Erythroblast (primary cell): ENCODE data around the gene IFT122.

Experiments
- DNase-seq, 2 experiments: peaks; one replicate each; lab custom pipeline; 2025; lab: John Stamatoyannopoulos, UW
- GATA1 ChIP-seq: IDR thresholded peaks from 2 replicates; pipeline ENCODE4 v1.6.1; 2011; ENCODE audit warnings: low read depth, mild to moderate bottlenecking, control low read depth, low read length, moderate library complexity
- POLR2A ChIP-seq: IDR thresholded peaks from 2 replicates; pipeline ENCODE4 v1.6.1; 2011; ENCODE audit warnings: mild to moderate bottlenecking, low read length

Gene IFT122

DNA sequence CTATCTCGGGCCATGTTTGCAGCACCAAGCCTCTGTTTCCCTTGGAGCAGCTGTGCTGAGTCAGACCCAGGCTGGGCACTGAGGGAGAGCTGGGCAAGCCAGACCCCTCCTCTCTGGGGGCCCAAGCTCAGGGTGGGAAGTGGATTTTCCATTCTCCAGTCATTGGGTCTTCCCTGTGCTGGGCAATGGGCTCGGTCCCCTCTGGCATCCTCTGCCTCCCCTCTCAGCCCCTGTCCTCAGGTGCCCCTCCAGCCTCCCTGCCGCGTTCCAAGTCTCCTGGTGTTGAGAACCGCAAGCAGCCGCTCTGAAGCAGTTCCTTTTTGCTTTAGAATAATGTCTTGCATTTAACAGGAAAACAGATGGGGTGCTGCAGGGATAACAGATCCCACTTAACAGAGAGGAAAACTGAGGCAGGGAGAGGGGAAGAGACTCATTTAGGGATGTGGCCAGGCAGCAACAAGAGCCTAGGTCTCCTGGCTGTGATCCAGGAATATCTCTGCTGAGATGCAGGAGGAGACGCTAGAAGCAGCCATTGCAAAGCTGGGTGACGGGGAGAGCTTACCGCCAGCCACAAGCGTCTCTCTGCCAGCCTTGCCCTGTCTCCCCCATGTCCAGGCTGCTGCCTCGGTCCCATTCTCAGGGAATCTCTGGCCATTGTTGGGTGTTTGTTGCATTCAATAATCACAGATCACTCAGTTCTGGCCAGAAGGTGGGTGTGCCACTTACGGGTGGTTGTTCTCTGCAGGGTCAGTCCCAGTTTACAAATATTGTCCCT, 89.6 kb downstream of the IFT122 start:
- no peak for DNase-seq
- TF ChIP-seq GATA1 (no peak), POLR2A (no peak)

DNA sequence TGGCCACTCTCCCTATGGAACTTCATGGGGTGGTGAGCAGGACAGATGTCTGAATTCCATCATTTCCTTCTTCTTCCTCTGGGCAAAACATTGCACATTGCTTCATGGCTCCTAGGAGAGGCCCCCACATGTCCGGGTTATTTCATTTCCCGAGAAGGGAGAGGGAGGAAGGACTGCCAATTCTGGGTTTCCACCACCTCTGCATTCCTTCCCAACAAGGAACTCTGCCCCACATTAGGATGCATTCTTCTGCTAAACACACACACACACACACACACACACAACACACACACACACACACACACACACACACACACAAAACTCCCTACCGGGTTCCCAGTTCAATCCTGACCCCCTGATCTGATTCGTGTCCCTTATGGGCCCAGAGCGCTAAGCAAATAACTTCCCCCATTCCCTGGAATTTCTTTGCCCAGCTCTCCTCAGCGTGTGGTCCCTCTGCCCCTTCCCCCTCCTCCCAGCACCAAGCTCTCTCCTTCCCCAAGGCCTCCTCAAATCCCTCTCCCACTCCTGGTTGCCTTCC, 90.3 kb downstream of the IFT122 start:
- DNase-seq = no peak
- TF ChIP-seq GATA1 (no peak), POLR2A (no peak)

DNA sequence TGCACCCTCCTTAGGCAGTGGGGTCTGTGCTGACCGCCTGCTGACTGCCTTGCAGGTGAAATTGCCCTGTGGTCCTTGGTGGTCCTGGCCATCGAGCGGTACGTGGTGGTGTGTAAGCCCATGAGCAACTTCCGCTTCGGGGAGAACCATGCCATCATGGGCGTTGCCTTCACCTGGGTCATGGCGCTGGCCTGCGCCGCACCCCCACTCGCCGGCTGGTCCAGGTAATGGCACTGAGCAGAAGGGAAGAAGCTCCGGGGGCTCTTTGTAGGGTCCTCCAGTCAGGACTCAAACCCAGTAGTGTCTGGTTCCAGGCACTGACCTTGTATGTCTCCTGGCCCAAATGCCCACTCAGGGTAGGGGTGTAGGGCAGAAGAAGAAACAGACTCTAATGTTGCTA, 90.8 kb downstream of the IFT122 start:
- no peak for DNase-seq
- no peak for TF ChIP-seq POLR2A
- no peak for TF ChIP-seq GATA1

DNA sequence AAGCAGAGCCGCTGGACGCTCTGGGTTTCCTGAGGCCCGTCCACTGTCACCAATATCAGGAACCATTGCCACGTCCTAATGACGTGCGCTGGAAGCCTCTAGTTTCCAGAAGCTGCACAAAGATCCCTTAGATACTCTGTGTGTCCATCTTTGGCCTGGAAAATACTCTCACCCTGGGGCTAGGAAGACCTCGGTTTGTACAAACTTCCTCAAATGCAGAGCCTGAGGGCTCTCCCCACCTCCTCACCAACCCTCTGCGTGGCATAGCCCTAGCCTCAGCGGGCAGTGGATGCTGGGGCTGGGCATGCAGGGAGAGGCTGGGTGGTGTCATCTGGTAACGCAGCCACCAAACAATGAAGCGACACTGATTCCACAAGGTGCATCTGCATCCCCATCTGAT, 91.7 kb downstream of the IFT122 start:
- TF ChIP-seq GATA1 (no peak), POLR2A (no peak)
- DNase-seq = no peak

DNA sequence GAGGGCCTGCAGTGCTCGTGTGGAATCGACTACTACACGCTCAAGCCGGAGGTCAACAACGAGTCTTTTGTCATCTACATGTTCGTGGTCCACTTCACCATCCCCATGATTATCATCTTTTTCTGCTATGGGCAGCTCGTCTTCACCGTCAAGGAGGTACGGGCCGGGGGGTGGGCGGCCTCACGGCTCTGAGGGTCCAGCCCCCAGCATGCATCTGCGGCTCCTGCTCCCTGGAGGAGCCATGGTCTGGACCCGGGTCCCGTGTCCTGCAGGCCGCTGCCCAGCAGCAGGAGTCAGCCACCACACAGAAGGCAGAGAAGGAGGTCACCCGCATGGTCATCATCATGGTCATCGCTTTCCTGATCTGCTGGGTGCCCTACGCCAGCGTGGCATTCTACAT, 92.2 kb downstream of the IFT122 start:
- no peak for TF ChIP-seq POLR2A
- no peak for TF ChIP-seq GATA1
- DNase-seq = no peak

DNA sequence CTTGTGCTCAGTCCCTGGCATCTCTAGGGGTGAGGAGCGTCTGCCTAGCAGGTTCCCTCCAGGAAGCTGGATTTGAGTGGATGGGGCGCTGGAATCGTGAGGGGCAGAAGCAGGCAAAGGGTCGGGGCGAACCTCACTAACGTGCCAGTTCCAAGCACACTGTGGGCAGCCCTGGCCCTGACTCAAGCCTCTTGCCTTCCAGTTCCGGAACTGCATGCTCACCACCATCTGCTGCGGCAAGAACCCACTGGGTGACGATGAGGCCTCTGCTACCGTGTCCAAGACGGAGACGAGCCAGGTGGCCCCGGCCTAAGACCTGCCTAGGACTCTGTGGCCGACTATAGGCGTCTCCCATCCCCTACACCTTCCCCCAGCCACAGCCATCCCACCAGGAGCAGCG, 93.4 kb downstream of the IFT122 start:
- no peak for DNase-seq
- no peak for TF ChIP-seq GATA1
- no peak for TF ChIP-seq POLR2A

DNA sequence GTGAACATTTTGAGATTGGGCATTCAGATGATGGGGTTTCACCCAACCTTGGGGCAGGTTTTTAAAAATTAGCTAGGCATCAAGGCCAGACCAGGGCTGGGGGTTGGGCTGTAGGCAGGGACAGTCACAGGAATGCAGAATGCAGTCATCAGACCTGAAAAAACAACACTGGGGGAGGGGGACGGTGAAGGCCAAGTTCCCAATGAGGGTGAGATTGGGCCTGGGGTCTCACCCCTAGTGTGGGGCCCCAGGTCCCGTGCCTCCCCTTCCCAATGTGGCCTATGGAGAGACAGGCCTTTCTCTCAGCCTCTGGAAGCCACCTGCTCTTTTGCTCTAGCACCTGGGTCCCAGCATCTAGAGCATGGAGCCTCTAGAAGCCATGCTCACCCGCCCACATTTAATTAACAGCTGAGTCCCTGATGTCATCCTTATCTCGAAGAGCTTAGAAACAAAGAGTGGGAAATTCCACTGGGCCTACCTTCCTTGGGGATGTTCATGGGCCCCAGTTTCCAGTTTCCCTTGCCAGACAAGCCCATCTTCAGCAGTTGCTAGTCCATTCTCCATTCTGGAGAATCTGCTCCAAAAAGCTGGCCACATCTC, 94.5 kb downstream of the IFT122 start:
- no peak for DNase-seq
- TF ChIP-seq GATA1 (no peak), POLR2A (no peak)

DNA sequence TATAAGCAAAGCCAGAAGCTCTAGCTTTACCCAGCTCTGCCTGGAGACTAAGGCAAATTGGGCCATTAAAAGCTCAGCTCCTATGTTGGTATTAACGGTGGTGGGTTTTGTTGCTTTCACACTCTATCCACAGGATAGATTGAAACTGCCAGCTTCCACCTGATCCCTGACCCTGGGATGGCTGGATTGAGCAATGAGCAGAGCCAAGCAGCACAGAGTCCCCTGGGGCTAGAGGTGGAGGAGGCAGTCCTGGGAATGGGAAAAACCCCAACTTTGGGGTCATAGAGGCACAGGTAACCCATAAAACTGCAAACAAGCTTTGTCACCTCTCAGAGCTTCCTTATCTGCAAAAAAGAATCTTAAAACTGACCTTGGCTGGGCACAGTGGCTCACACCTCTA, 95.1 kb downstream of the IFT122 start:
- TF ChIP-seq GATA1 (no peak), POLR2A (no peak)
- DNase-seq = no peak

DNA sequence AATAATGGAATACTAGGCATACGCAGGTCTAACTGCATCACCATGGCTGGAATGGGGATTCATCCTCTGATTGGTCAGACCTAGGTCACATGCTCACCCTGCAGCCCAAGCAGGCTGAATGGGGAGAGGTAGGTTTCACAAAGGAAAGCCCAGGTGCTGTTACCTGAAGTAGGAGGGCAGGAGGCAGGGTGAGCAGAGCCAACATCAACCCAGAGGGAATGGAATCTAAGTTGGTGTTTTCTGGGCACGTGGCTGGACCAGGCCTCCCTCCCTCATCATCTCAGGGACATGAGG, 96.3 kb downstream of the IFT122 start:
- no peak for DNase-seq
- TF ChIP-seq POLR2A = no peak
- no peak for TF ChIP-seq GATA1

DNA sequence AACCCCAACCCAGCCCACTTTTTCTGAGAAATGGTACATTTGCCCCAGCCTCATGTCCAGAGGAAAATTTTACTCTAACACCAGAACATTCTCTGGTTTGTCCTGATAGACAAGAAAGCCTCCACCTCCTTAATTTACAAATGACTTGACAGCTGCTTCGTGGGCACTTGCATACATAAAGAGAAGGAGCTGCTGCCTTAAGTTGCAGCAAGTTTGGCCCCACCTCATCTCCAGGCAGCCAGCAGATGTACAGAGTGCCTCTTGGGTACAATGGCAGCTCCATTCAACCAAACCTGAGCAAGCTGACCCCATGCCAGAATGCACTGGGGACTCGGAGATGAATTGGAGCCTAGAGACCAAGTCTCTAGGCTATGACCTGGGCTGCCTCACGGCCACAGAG, 96.8 kb downstream of the IFT122 start:
- TF ChIP-seq GATA1 = no peak
- TF ChIP-seq POLR2A = no peak
- DNase-seq = no peak

DNA sequence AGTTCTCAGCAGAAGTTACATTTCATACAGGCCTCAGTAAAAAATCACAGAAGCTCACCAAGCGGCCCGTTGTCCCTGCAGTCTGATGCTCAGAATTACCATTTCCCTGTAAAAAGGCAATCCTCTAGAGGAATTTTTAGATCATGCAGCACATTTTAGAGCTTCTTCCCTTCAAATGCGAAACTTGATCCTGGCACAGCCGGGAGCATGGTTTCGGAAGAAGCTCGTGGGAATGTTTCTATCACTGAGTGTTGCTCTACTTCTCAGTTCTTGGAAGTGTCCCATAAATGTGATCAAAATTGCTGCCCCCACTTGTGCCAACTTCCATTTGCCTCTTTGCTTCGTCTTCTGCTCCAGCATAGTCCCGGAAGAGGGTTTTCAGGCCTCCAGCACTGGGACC, 99.2 kb downstream of the IFT122 start:
- DNase-seq = no peak
- TF ChIP-seq GATA1 (no peak), POLR2A (no peak)

DNA sequence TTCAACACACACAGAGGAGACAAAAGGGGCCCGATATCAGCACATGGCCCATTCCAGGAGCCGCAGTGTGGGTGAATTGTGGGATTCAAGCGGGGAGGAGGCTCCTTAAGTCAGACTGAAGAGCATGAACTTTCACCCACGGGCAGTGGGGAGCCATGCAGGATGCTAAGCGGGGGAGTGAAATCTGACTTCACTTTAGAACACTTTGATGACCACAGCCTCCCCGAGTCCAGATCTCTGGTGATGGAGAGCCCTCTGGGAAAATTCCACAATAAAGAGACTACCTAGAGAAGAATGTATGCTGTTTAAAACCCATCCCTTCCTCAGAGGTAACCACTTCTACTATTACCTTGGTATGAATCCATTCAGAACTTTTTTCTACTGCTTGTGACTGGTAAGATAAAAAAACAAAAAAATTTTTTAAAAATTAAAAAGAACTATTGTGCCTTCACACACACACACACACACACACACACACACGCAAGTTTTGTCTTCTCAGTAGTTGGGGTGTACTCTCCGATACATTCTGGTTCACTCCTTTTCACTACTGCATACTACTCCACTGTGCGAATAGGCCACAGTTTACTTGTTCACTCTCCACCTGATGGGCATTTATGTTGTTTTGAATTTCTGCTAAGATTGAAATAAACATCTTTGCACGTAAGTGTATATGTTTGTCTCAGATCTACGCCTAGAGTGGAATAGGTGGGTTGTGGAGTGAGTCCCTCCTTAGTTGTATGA, 100.9 kb downstream of the IFT122 start:
- no peak for DNase-seq
- TF ChIP-seq POLR2A = no peak
- TF ChIP-seq GATA1 = no peak

DNA sequence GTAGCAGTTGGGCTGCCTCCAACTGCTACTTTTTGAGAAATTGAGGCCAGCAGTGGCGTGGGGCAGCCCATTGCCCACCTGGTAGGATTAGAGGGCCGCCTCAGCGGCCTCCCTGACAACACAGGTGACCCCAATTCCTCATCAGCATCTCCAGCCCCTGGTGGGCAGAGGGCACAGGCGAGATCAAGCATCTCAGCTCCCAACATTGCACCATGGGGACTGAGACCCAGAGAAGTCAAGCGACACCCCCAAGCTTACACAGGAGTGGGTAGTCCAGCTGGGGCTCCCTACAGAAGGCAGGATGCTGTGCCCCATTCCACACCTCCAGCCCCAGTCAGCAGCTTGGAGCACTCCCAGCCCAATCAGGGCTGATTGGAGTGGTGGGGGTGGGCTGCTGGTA, 102.7 kb downstream of the IFT122 start:
- DNase-seq = no peak
- TF ChIP-seq POLR2A (no peak), GATA1 (no peak)

DNA sequence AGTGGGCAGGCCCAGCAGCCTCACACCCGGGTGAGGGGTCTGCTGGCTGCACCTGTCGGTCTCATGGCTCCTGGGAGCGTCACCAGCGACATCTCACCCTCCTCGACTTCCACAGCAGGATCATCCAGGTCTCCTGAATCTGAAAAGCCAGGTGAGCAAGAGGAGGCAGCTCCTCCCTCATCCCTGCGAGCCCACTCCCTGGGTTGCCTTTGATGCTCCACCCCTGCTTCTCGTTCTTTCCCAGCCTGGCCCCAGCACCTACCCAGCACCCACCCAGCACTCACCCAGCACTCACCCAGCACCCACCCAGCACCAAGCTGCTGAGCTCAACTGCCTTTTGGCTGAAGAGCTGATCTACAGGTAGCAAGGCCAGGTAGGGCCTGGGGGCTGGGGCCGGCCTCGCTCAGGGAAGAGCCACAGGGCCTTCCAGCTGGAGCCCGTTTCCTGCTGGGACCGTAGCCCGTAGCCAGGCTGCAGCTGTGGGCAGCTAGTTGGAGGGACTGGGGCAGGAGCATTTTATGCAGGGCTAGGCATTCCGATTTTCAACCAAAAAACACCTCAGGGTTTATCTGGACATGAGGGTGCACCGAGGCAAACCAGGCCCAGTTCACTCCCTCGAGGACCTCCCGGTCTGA, 103.2 kb downstream of the IFT122 start, which contains the start of gene H1-8:
Gene H1-8, plus strand, starts transcription at position 20 of the 635 bp plus-strand sequence. Its CDS starts 44 bp downstream, at position 64.
- TF ChIP-seq GATA1 (no peak), POLR2A (no peak)

More for the DNA sequence above, 103.2 kb downstream of the IFT122 start, which contains the start of gene H1-8:
- no peak for DNase-seq
